Liver (tissue), 3 donors: ENCODE measurements around the gene MED29.

Source experiments
- ATF3 ChIP-seq: IDR thresholded peaks from 2 replicates; pipeline ENCODE4 v1.6.1; 2016; ENCODE audit warnings: antibody characterized with exemption
- CTCF ChIP-seq: fragments of 150-350 bp; IDR thresholded peaks from 2 replicates; pipeline ENCODE4 v1.5.1; 2017; ENCODE audit warnings: improper control_type of control experiment, low read depth, low read length; ENCODE audit not compliant: missing input control
- FOXA1 ChIP-seq: IDR thresholded peaks from 2 replicates; pipeline ENCODE4 v1.6.1; 2016; ENCODE audit warnings: antibody characterized with exemption
- HNF4A ChIP-seq, 2 donors: conservative IDR thresholded peaks; 2 replicates each; pipeline ENCODE4 v1.6.1; 2016; ENCODE audit warnings: antibody characterized with exemption in 2 of 2, mild to moderate bottlenecking in 2 of 2
- MAX ChIP-seq: IDR thresholded peaks from 2 replicates; pipeline ENCODE4 v1.6.1; 2016; ENCODE audit warnings: antibody characterized with exemption
- RAD21 ChIP-seq, 2 donors: IDR thresholded peaks; 2 replicates each; pipeline ENCODE4 v1.6.1; 2016; ENCODE audit warnings: antibody characterized with exemption in 2 of 2, mild to moderate bottlenecking in 2 of 2
- TAF1 ChIP-seq: conservative IDR thresholded peaks from 2 replicates; pipeline ENCODE4 v1.6.1; 2016; ENCODE audit warnings: antibody characterized with exemption, mild to moderate bottlenecking
- YY1 ChIP-seq: IDR thresholded peaks from 2 replicates; pipeline ENCODE4 v1.6.1; 2016; ENCODE audit warnings: antibody characterized with exemption, mild to moderate bottlenecking
- donor health status: healthy.
- donor health status: healthy.

- TF ChIP-seq ATF3 (no peak), YY1 (no peak), CTCF (no peak), FOXA1 (no peak), MAX (no peak), TAF1 (no peak), HNF4A (conservative IDR thresholded peaks at IDR 0.05) (no peak), RAD21 (IDR thresholded peaks at IDR 0.05) (no peak)
Measured at GRCh38 chr19:39433480-39434079, 42.4 kb downstream of the MED29 start.
